CD14-positive monocyte (primary cell): ENCODE measurements around the gene MAL. TPM values are rescaled to one million over a fixed set of nuclear protein-coding genes. Genes with fewer than 3 reads are reported as not detected.

Experiments
- DNase-seq, 3 donors: peaks; one replicate each; pipeline ENCODE4 v3.0.0-alpha.2; 2011 to 2022
- H2AFZ ChIP-seq: 2 replicates; pipeline ENCODE4 v1.6.0; 2012; ENCODE audit warnings: mild to moderate bottlenecking, low read depth, low read length, inconsistent platforms; ENCODE audit not compliant: insufficient read depth, poor library complexity, severe bottlenecking
- H3K27ac ChIP-seq, 2 donors: 1 replicate in 1 of 2; 2 replicates in 1 of 2; pipeline ENCODE4 v1.5.1; 2012 to 2013; ENCODE audit warnings: low read length in 2 of 2, control low read depth in 1 of 2, inconsistent platforms in 1 of 2, low read depth in 1 of 2, mild to moderate bottlenecking in 1 of 2
- H3K27me3 ChIP-seq, 2 donors: one replicate each; pipeline versions ENCODE4 v1.6.0 to v1.6.1; 2011 to 2013; ENCODE audit warnings: low read length in 2 of 2; ENCODE audit not compliant: control insufficient read depth in 2 of 2, insufficient read depth in 2 of 2
- H3K36me3 ChIP-seq, 2 donors: replicated peaks in 1 of 2; 1 replicate in 1 of 2; 2 replicates in 1 of 2; pipeline versions ENCODE4 v1.5.1 to v1.6.1; 2012 to 2013; ENCODE audit warnings: low read length in 2 of 2, control low read depth in 1 of 2, inconsistent platforms in 1 of 2, mild to moderate bottlenecking in 1 of 2; ENCODE audit not compliant: insufficient read depth in 2 of 2, control insufficient read depth in 1 of 2
- H3K4me1 ChIP-seq, 2 donors: 1 replicate in 1 of 2; 2 replicates in 1 of 2; pipeline versions ENCODE4 v1.5.1 to v1.6.1; 2012 to 2013; ENCODE audit warnings: low read length in 2 of 2, control low read depth in 1 of 2, inconsistent platforms in 1 of 2, mild to moderate bottlenecking in 1 of 2, moderate library complexity in 1 of 2; ENCODE audit not compliant: insufficient read depth in 2 of 2, control insufficient read depth in 1 of 2
- H3K4me2 ChIP-seq: replicated peaks from 2 replicates; pipeline ENCODE3; 2012; ENCODE audit warnings: low read length, moderate library complexity, mild to moderate bottlenecking; ENCODE audit not compliant: poor library complexity, severe bottlenecking; ENCODE audit errors: extremely low read depth
- H3K4me3 ChIP-seq, 3 experiments: fragments of 200-600 bp in 1 of 3; sonication (generic) in 1 of 3; replicated peaks in 1 of 3; 1 replicate in 2 of 3; 2 replicates in 1 of 3; pipeline ENCODE4 v1.5.1; 2011 to 2013; ENCODE audit warnings: low read length in 3 of 3, mild to moderate bottlenecking in 3 of 3, control low read depth in 2 of 3, low read depth in 2 of 3, inconsistent platforms in 1 of 3, moderate library complexity in 1 of 3
- H3K79me2 ChIP-seq: 2 replicates; pipeline ENCODE4 v1.6.0; 2012; ENCODE audit warnings: mild to moderate bottlenecking, control low read depth, inconsistent platforms, low read length, moderate library complexity; ENCODE audit not compliant: insufficient read depth
- H3K9ac ChIP-seq: 2 replicates; pipeline ENCODE4 v1.6.0; 2017; ENCODE audit warnings: low read length, mild to moderate bottlenecking; ENCODE audit not compliant: insufficient read depth, poor library complexity, severe bottlenecking
- H3K9me3 ChIP-seq, 2 donors: replicated peaks in 1 of 2; 1 replicate in 1 of 2; 2 replicates in 1 of 2; pipeline versions ENCODE4 v1.5.1 to v1.6.1; 2012 to 2013; ENCODE audit warnings: low read length in 2 of 2, control low read depth in 1 of 2; ENCODE audit not compliant: control insufficient read depth in 1 of 2, insufficient read depth in 1 of 2
- H4K20me1 ChIP-seq: 2 replicates; pipeline ENCODE4 v1.6.0; 2012; ENCODE audit warnings: mild to moderate bottlenecking, low read length, control low read depth, moderate library complexity; ENCODE audit not compliant: insufficient read depth
- H3K27ac Mint-ChIP-seq, 7 donors: one replicate each; pipeline ENCODE4 v1.8.0; 2020; ENCODE audit warnings: mild to moderate bottlenecking in 7 of 7, mixed read lengths in 7 of 7, moderate library complexity in 6 of 7, inconsistent platforms in 2 of 7
- H3K27me3 Mint-ChIP-seq, 3 donors: one replicate each; pipeline ENCODE4 v1.8.0; 2021 to 2022; ENCODE audit warnings: low read depth in 3 of 3, mild to moderate bottlenecking in 3 of 3, mixed read lengths in 3 of 3, moderate library complexity in 3 of 3, inconsistent platforms in 1 of 3
- H3K36me3 Mint-ChIP-seq, 2 donors: one replicate each; pipeline ENCODE4 v1.8.0; 2020; ENCODE audit warnings: mixed read lengths in 2 of 2, inconsistent platforms in 1 of 2, mild to moderate bottlenecking in 1 of 2
- H3K4me1 Mint-ChIP-seq: one replicate; pipeline ENCODE4 v1.8.0; 2020; ENCODE audit warnings: mild to moderate bottlenecking, mixed read lengths
- H3K4me3 Mint-ChIP-seq, 2 donors: one replicate each; pipeline ENCODE4 v1.8.0; 2020; ENCODE audit warnings: mild to moderate bottlenecking in 2 of 2, mixed read lengths in 2 of 2, moderate library complexity in 1 of 2
- H3K9me3 Mint-ChIP-seq, 7 donors: one replicate each; pipeline ENCODE4 v1.8.0; 2020 to 2022; ENCODE audit warnings: mixed read lengths in 7 of 7, mild to moderate bottlenecking in 6 of 7, moderate library complexity in 6 of 7, inconsistent platforms in 2 of 7
- CTCF ChIP-seq: fragments of 200-600 bp; IDR thresholded peaks from one replicate; pipeline ENCODE4 v1.8.0; 2022; ENCODE audit warnings: antibody characterized with exemption, mild to moderate bottlenecking
- WGBS: methylation state at CpG from one replicate; pipeline ENCODE4 v1.1.5; 2013; ENCODE audit warnings: missing lambda C conversion rate; ENCODE audit not compliant: insufficient coverage; 5-methylcytosine and 5-hydroxymethylcytosine counted together
- intact Hi-C, 2 donors: fragments of 100-400 bp; cut with micrococcal nuclease; formaldehyde crosslinking; loops; one replicate each; pipeline versions ENCODE4 v1.15.0 to v1.15.1; 2023
- polyA plus RNA-seq, 3 donors: library from polyadenylated mRNA; depleted of rRNA in 1 of 3; unstranded in 2 of 3; stranded (reverse) in 1 of 3; fragments of 300-500 nt in 2 of 3; fragments of >200 nt in 1 of 3; fragmentation: Illumina TruSeq in 2 of 3; gene quantifications; 1 replicate in 2 of 3; 2 replicates in 1 of 3; pipeline ENCODE4 v1.2.3, GENCODE V29; 2012 to 2021

The MAL gene
- polyA plus RNA-seq, 3 donors: 0.39 to 0.48 TPM; not detected in 1

- 98% methylated on average over 5 of the region's 8 CpGs for WGBS
- H3K27me3 Mint-ChIP-seq: peaks cover 2 to 8% (median 3%) of the 10 kb centered on the region in 3 donors
- no peak for DNase-seq
- Histone ChIP-seq H3K36me3 (no peaks in the 10 kb centered on the region), H3K4me2 (no peak overlapping the region), H3K9ac (no peak overlapping the region), H3K27me3 (no peaks in the 10 kb centered on the region), H3K9me3 (no peaks in the 10 kb centered on the region), H3K4me1 (no peaks in the 10 kb centered on the region), H2AFZ (no peak overlapping the region), H4K20me1 (no peaks in the 10 kb centered on the region), H3K79me2 (no peaks in the 10 kb centered on the region), H3K4me3 (no peak overlapping the region), H3K27ac (no peak overlapping the region)
- intact Hi-C loops: no loop called here
- no peaks in the 10 kb centered on the region for H3K9me3 Mint-ChIP-seq
- no peak for TF ChIP-seq CTCF
- H3K4me1 Mint-ChIP-seq: no peaks in the 10 kb centered on the region
- no peak overlapping the region for H3K27ac Mint-ChIP-seq
- H3K4me3 Mint-ChIP-seq: no peak overlapping the region
- no peaks in the 10 kb centered on the region for H3K36me3 Mint-ChIP-seq
Observed at GRCh38 chr2:95007822-95008221, 17.7 kb upstream of the MAL start.

GRCh38 chr2:95008306-95008705, 17.2 kb upstream of the MAL start:
- Histone ChIP-seq H3K36me3 (no peaks in the 10 kb centered on the region), H3K9me3 (no peaks in the 10 kb centered on the region), H3K79me2 (no peaks in the 10 kb centered on the region), H3K27ac (no peak overlapping the region), H3K27me3 (no peaks in the 10 kb centered on the region), H3K4me2 (no peak overlapping the region), H3K4me3 (no peak overlapping the region), H2AFZ (no peak overlapping the region), H4K20me1 (no peaks in the 10 kb centered on the region), H3K4me1 (no peaks in the 10 kb centered on the region), H3K9ac (no peak overlapping the region)
- no peaks in the 10 kb centered on the region for H3K9me3 Mint-ChIP-seq
- H3K4me1 Mint-ChIP-seq: peaks cover 2% of the 10 kb centered on the region
- no CpG with 5 or more reads among the region's 2 CpGs for WGBS
- TF ChIP-seq CTCF: no peak
- H3K4me3 Mint-ChIP-seq: no peak overlapping the region
- no peak for DNase-seq
- no peak overlapping the region for H3K27ac Mint-ChIP-seq
- peaks cover 1 to 9% (median 3%) of the 10 kb centered on the region in 3 donors for H3K27me3 Mint-ChIP-seq
- H3K36me3 Mint-ChIP-seq: no peaks in the 10 kb centered on the region
- intact Hi-C loops: no loop called here
